OCI-LY1 (cell line): Measurements from ENCODE around the gene MVB12B.

Experiments used
- H2AFZ ChIP-seq: fragments of 200-600 bp; sonication (generic), shearing (Covaris generic); 2 replicates; pipeline ENCODE4 v1.6.0; 2014; ENCODE audit warnings: antibody characterized with exemption, mild to moderate bottlenecking, low read length
- H3F3A ChIP-seq: fragments of 200-600 bp; sonication (generic), shearing (Covaris generic); 2 replicates; pipeline ENCODE4 v1.6.0; 2014; ENCODE audit warnings: mild to moderate bottlenecking, antibody characterized with exemption, low read length, moderate library complexity; ENCODE audit not compliant: insufficient read depth
- H3K27ac ChIP-seq: fragments of 200-600 bp; sonication (generic); 2 replicates; pipeline ENCODE4 v1.5.1; 2014; ENCODE audit warnings: low read length, mixed run types, mild to moderate bottlenecking, low read depth; ENCODE audit not compliant: poor library complexity, severe bottlenecking
- H3K27me3 ChIP-seq: fragments of 200-600 bp; sonication (generic); 2 replicates; pipeline ENCODE4 v1.6.0; 2014; ENCODE audit warnings: antibody characterized with exemption, mild to moderate bottlenecking, low read length, moderate library complexity; ENCODE audit not compliant: insufficient read depth
- H3K36me3 ChIP-seq: fragments of 200-600 bp; sonication (generic); 2 replicates; pipeline ENCODE4 v1.6.1; 2014; ENCODE audit warnings: mild to moderate bottlenecking, antibody characterized with exemption, low read length, moderate library complexity, mixed read lengths; ENCODE audit not compliant: insufficient read depth
- H3K4me1 ChIP-seq: fragments of 200-600 bp; sonication (generic); 2 replicates; pipeline ENCODE4 v1.5.1; 2014; ENCODE audit warnings: mild to moderate bottlenecking, low read length, moderate library complexity; ENCODE audit not compliant: insufficient read depth, severe bottlenecking
- H3K4me2 ChIP-seq: fragments of 200-600 bp; sonication (generic), shearing (Covaris generic); 2 replicates; pipeline ENCODE4 v1.6.1; 2014; ENCODE audit warnings: low read length
- H3K4me3 ChIP-seq: fragments of 200-600 bp; sonication (generic); 2 replicates; pipeline ENCODE4 v1.5.1; 2014; ENCODE audit warnings: low read length, low read depth, mild to moderate bottlenecking, mixed read lengths; ENCODE audit not compliant: poor library complexity, severe bottlenecking
- H3K79me2 ChIP-seq: fragments of 200-600 bp; shearing (Covaris generic); 2 replicates; pipeline ENCODE4 v1.6.1; 2016; ENCODE audit warnings: mixed run types, low read length, mixed read lengths; ENCODE audit not compliant: insufficient read depth
- H3K9ac ChIP-seq: fragments of 200-600 bp; sonication (generic), shearing (Covaris generic); 2 replicates; pipeline ENCODE4 v1.6.1; 2014; ENCODE audit warnings: mild to moderate bottlenecking, low read length, mixed read lengths
- H3K9me2 ChIP-seq: fragments of 200-600 bp; sonication (generic), shearing (Covaris generic); 2 replicates; pipeline ENCODE4 v1.6.1; 2014; ENCODE audit warnings: low read depth, mild to moderate bottlenecking, low read length, mixed read lengths
- H3K9me3 ChIP-seq: fragments of 200-600 bp; shearing (Covaris generic); 2 replicates; pipeline ENCODE4 v1.6.1; 2014; ENCODE audit warnings: low read length, mixed read lengths
- H4K20me1 ChIP-seq: fragments of 200-600 bp; sonication (generic), shearing (Covaris generic); 2 replicates; pipeline ENCODE4 v1.6.0; 2016; ENCODE audit warnings: mild to moderate bottlenecking, low read length; ENCODE audit not compliant: insufficient read depth
- EZH2 ChIP-seq: fragments of 200-600 bp; sonication (generic), shearing (Covaris generic); IDR thresholded peaks from 2 replicates; pipeline ENCODE4 v1.8.0; 2017; ENCODE audit warnings: borderline replicate concordance, mixed run types, mild to moderate bottlenecking, antibody characterized with exemption, low read length, moderate library complexity, mixed read lengths
- TF ChIP-seq, protein P1 (sequence below): fragments of 200-600 bp; sonication (generic), shearing (Covaris generic); IDR thresholded peaks from 2 replicates; pipeline ENCODE4 v1.5.1; 2017; ENCODE audit warnings: mild to moderate bottlenecking, antibody characterized with exemption, low read length, moderate library complexity, mixed read lengths

Gene MVB12B

GRCh38 chr9:126482361-126483044 lies 155.9 kb downstream of the MVB12B start:
- no peaks in the 10 kb centered on the region for H3K9me2 ChIP-seq
- no peak overlapping the region for H3K27ac ChIP-seq

GRCh38 chr9:126483468-126484073 lies 156.9 kb downstream of the MVB12B start:
- no peaks in the 10 kb centered on the region for H3K36me3 ChIP-seq
- H3K9ac ChIP-seq, result no peak overlapping the region
- H3K27ac ChIP-seq, result no peak overlapping the region
- no peak for TF ChIP-seq EZH2
- TF ChIP-seq, protein P1, sequence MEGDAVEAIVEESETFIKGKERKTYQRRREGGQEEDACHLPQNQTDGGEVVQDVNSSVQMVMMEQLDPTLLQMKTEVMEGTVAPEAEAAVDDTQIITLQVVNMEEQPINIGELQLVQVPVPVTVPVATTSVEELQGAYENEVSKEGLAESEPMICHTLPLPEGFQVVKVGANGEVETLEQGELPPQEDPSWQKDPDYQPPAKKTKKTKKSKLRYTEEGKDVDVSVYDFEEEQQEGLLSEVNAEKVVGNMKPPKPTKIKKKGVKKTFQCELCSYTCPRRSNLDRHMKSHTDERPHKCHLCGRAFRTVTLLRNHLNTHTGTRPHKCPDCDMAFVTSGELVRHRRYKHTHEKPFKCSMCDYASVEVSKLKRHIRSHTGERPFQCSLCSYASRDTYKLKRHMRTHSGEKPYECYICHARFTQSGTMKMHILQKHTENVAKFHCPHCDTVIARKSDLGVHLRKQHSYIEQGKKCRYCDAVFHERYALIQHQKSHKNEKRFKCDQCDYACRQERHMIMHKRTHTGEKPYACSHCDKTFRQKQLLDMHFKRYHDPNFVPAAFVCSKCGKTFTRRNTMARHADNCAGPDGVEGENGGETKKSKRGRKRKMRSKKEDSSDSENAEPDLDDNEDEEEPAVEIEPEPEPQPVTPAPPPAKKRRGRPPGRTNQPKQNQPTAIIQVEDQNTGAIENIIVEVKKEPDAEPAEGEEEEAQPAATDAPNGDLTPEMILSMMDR, result no peak
- no peak overlapping the region for H2AFZ ChIP-seq
- no peak overlapping the region for H3K4me3 ChIP-seq
- no peak overlapping the region for H3K4me2 ChIP-seq
- no peaks in the 10 kb centered on the region for H4K20me1 ChIP-seq
- no peaks in the 10 kb centered on the region for H3K9me2 ChIP-seq
- no peaks in the 10 kb centered on the region for H3K79me2 ChIP-seq
- H3F3A ChIP-seq, result no peaks in the 10 kb centered on the region
- H3K4me1 ChIP-seq, result no peaks in the 10 kb centered on the region
- no peaks in the 10 kb centered on the region for H3K27me3 ChIP-seq
- no peaks in the 10 kb centered on the region for H3K9me3 ChIP-seq

More at GRCh38 chr9:126482361-126483044, 155.9 kb downstream of the MVB12B start:
- Histone ChIP-seq H2AFZ (no peak overlapping the region), H3K9ac (no peak overlapping the region), H3K4me3 (no peak overlapping the region), H3K4me1 (no peaks in the 10 kb centered on the region), H3K36me3 (no peaks in the 10 kb centered on the region), H3K27me3 (no peaks in the 10 kb centered on the region; the same call in 1 of the 2 replicates), H3K4me2 (no peak overlapping the region), H4K20me1 (no peaks in the 10 kb centered on the region), H3K79me2 (no peaks in the 10 kb centered on the region), H3F3A (no peaks in the 10 kb centered on the region), H3K9me3 (no peaks in the 10 kb centered on the region)
- TF ChIP-seq, protein P1, result no peak
- TF ChIP-seq EZH2, result no peak

DNA sequence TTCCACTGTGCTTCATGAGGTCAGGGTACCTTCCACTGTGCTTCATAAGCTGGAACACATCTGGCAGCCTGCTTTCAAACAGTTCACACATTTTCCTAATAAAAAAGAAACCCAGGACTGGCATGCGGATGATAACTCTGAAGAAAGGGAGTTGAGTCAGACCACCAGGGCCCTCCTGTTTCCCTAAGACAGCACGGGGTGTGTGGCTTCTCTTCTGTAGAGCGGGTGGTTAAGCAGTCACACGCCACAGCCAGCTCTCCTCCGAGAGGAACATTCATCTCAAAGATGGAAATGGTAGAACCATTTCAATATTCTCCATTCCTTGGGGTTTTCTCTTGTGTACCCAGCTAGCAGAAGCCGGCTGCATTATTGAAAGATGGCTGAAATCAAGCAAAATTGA lies 159.0 kb downstream of the MVB12B start:
- no peaks in the 10 kb centered on the region for H3K9me2 ChIP-seq
- TF ChIP-seq EZH2, result no peak
- TF ChIP-seq, protein P1, result no peak
- no peaks in the 10 kb centered on the region for H4K20me1 ChIP-seq
- H3K27me3 ChIP-seq, result no peaks in the 10 kb centered on the region
- H3K4me2 ChIP-seq, result no peak overlapping the region
- H3K79me2 ChIP-seq, result no peaks in the 10 kb centered on the region
- H3F3A ChIP-seq, result no peaks in the 10 kb centered on the region
- H3K9me3 ChIP-seq, result no peaks in the 10 kb centered on the region
- no peak overlapping the region for H2AFZ ChIP-seq
- no peaks in the 10 kb centered on the region for H3K36me3 ChIP-seq
- H3K4me3 ChIP-seq, result no peak overlapping the region
- H3K4me1 ChIP-seq, result no peaks in the 10 kb centered on the region
- no peak overlapping the region for H3K9ac ChIP-seq
- H3K27ac ChIP-seq, result no peak overlapping the region
